Islet of Langerhans (tissue), 1 donor: ENCODE data around the gene ZNF254.
"Not testable (repeated sequence)": the region's sequence is repeated elsewhere in the genome, so short reads cannot be mapped to it uniquely, and the experiment has no call there.

Experiments
- FAIRE-seq: peaks from one replicate; lab custom pipeline; 2011; peaks lifted over from hg19 to GRCh38; lab: Jason Lieb, UNC

The ZNF254 gene

DNA sequence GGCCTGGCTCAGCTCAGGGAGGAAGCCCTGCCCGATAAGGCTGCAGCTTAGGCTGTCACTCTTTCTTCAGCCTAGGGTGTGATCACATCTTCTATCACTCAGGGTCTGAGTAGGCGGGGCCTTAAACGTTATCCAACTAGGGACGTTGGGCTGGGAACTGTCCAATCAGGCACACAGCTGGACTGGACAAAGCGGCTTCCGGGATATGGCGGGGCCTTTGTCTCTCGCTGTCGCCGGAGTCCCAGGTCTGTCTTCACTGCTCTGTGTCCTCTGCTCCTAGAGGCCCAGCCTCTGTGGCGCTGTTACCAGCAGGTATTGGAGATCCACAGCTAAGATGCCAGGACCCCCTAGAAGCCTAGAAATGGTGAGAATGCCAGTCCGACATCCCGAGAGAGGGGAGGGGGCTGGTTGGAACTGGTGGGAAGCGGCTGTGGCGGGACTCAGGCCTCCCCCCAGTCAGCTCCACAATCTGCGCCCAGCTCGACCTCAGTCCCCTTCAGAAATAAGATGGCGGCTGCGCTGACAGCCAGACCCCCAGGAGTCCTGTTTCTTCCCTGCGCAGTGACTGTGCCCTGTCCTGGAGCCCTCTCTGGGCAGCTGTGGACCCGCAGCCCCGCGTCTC lies at the start of gene ZNF254:
TSS of gene ZNF254 (plus strand) at position 214 of the 622 bp plus-strand sequence. CDS start at position 335, 121 bp downstream.
- peak; percentile 93 for FAIRE-seq

DNA sequence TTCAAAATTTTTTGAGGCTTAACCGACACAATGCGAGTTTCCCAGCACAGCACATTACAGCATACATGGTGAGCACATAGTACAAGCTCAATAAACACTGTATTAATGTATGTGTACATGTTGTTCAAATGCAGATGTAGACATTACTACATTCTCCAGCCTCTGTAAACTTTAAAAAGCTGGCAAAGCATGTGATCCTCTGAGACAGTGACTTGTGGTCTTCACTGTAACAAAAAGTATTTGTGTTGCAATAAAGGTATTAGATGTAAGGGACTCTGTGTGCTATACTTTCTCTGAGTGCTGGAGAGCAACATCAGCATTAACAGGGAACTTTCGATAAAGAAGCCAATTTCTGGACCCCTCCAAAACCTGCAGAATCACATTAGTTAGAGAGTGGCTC lies 46.4 kb upstream of the ZNF254 start:
- FAIRE-seq = no peak

DNA sequence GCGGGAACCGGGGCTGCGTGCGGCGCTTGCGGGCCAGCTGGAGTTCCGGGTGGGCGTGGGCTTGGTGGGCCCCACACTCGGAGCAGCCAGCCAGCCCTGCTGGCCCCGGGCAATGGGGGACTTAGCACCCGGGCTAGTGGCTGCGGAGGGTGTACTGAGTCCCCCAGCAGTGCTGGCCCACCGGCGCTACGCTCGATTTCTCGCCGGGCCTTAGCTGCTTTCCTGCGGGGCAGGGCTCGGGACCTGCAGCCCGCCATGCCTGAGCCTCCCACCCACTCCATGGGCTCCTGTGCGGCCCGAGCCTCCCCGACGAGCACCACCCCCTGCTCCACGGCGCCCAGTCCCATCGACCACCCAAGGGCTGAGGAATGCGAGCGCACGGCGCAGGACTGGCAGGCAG lies 45.7 kb upstream of the ZNF254 start:
- not testable (repeated sequence) for FAIRE-seq

DNA sequence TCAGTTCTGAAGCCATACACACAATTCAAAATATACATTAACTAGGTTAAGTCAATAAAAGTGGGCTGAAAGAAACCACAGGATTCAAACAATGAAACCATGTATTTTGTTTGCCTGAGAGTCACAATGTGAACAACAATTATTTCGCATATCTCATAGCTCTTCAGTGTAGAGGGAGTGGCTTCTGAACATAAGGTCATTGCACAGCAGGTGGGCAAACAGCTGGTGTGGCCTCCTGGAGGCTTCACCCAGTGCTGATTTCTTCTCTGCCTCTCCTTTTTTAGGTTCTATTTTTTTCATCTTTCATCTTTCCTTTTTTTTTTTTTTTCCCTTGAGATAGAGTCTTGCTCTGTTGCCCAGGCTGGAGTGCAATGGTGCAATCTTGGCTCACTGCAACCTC lies 40.4 kb upstream of the ZNF254 start:
- FAIRE-seq = no peak

DNA sequence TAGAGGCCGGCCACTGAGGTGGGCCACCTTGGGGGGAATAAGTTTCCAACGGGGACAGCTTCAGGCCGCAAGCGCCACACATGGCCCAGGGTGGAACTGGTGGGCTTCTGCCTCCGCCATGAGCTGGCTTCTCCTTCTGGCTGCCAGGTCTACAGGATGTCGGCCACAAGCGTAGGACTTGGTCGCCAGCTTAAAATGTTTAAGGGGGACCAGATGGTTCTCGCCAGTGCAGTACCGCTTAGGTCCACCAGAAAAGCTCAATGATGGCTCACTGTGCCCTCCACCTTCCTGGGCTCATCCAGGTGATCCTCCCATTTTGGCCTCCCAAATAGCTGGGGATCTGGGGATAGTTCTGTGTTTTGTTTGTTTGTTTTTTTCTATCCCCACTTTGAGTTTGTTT lies 38.7 kb upstream of the ZNF254 start:
- FAIRE-seq = no peak

DNA sequence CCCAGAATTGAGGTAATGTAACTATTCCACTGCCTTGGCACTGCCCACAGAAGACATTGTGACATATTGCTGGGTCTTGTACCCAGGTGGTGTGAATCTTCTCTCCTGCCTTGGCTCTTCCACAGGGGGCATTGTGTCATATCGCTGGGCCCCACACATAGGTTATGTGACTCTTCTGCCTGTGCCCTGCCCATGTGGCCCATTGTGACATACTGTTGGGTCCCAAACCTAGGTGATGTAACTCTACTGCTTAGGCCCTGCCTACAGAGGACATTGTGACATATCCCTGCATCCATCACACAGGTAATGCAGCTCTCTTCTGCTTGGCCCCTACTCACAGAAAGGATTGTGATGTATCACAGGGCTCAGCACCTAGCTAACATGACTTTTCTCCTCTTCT lies 37.5 kb upstream of the ZNF254 start:
- no peak for FAIRE-seq

DNA sequence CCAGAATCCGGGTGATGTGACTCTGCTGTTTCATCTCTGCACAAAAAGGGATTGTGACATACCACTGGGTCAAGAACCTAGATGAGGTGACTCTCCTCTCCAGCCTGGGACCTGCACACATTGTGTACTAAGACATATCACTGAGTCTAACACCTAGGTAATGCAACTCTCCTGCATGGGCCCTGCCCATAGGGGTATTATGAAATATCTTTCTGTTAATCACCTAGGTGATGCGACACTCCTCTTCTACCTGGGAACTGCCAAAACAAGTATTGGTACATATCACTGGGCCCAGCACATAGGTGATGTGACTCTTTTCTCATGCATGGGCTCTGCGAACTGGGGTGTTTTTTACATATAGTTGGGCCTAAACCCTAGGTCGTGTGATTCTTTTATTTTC lies 35.5 kb upstream of the ZNF254 start:
- no peak for FAIRE-seq

DNA sequence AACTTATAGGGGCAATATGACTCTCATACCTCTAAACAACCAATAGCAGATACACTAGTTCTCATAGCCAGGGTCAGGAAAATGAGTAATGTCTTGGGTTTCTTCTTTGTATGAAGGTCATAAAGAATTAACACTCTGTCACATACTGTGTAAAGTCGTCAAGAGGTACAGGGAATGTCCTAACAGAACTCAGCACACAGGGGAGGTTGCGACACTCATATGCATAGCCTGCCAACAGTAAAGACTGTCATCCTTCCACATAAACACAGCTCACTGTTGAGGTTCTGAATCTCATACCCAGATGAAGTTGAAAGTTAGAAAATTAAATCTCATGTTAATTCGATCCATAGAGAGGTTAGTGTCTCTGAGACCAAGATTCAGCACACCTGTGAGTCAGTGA lies 34.2 kb upstream of the ZNF254 start:
- FAIRE-seq = no peak

DNA sequence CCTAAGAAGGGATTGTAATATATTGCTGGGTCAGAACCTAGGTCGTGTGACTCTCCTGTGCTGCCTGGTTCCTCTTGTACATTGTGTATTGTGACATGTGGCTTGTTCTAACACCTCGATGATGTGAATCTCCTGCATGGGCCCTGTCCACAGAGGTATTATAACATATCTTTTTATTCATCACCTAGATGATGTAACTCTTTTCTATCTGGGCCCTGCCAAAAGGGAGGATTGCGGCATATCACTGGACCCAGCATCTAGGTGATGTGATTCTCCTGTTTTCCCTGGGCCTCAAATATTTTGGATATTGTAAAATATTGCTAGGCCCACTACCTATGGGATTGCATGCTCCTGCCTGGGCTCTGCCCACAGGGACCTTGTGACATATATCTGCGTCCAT lies 33.4 kb upstream of the ZNF254 start:
- FAIRE-seq = no peak

DNA sequence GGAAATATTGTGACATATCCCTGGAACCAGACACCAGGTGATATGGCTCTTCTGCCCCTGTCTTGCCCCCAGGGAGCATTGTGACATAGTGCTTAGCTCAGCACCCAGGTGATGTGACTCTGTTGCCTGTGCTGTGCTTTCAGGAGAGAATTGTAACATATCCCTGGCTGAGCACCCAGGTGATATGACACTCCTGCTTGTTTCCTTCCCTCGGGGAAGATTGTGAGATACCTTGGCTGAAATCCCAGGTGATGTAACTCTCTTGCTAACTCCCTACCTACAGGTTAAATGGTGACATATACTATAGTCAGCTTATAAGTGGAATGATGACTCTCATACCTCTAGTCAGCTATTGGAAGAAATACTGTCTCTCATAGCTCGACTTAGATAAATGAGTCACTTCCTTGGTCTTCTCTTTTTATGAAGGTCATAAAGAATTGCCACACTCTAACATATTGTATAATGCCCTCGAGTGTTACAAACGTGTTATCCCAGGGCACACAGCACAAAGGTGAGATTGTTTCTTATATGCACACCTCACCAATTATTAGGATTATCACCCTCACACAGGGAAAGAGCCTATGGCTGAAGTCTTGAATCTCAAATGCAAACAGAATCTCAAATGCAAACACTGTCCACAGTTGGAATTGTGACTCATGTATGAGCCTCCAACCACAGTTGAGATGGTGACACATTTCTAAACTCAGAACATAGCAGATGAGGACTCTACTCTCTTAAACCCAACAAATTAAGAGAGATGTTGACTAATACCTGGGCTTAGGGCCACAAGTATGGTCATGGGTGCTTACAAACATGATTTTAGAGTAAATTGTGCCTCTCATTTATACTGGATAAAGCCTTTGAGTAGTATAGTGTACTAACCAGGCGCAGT lies 32.7 kb upstream of the ZNF254 start:
- FAIRE-seq = no peak

DNA sequence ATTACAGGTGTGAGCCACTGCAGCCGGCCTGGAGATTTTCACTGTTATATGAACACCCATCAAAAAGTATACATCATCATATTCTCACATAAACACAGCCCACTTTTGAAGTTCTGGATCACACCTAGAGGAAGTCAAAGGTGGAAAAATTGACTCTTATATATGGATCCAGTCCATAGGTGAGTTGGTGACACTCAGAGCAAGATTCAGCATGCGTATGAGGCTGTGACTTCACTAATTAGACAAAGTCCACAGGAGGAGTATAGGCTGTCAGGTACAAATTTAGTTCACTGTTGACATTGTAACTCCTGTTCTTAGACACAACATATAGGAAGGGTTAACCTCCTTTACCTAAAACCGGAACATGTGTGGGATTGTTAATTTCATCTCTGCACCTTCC lies 31.4 kb upstream of the ZNF254 start:
- FAIRE-seq = no peak

DNA sequence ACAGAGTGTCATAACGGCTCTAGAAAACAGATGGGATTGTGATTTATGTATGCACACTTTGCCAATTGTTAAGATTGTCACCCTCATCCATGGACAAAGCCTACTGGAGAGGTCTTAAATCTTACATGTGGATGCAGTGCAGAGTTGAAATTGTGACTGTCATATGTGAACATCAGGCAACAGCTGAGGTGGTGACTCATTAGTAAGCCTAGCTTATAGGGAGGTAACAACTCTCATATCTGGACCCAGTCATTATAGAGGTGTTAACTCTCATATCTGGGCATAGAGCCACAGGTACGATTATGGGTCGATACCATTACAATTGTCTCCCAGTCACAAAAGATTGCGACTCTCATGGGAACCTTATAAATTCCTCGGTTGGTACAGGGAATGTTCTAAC lies 29.8 kb upstream of the ZNF254 start:
- FAIRE-seq = no peak

DNA sequence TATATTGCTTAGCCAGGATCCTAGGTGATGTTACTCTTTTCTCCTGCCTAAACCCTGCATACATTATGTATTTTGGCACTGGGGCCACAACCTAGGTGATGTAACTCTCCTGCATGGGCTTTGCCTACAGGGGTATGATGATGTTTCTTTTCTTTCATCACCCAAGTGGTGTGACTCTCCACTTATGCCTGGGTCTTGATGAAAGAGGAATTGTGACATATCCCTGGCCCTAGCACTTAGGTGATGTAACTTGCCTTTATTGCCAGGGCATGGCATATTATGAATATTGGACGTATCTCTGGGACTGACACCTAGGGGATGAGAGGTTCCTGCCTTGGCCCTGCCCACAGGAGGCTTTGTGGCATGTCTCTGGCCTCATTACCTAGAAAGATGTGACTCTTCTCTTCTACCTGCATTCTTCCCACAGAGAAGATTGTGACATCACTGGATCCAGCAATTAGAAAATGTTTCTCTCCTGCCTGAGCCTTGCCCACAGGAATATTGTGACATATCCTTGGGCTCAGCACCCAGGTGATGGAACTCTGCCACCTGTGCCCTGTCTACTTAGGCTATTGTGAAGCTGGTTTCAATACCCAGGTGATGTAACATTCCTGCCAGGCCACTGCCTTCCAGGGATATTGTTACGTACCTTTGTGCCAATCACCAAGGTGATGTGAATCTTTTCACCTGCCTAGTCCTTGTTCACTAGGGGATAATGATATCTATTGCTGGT lies 27.3 kb upstream of the ZNF254 start:
- no peak for FAIRE-seq

DNA sequence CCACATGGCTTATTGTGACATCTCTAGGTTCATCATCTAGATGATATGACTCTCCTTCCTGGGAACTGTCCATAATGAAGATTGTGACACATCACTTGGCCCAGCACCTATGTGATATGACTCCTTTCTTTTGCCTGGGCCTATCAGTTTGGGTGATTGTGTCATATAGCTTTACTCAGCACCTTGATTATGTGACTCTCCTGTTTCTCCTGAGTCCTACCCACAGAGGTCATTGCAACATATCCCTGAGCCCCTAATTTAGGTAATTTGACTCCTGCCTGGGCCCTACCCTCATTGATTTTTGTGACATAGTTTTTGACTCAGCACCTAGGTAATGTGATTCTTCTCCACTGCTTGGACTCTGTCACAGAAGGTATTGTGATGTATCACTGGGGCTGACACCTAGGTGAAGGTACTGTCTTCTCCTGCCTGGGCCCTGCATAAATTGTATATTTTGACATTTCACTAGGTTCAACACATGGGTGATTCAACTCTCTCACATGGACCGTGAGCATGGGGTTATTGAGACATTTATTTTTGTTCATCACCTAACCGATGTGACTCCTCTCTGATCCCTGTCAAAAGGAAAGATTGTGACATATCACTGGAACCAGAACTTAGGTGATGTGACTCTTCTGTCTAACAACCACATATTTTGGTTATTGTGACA lies 26.2 kb upstream of the ZNF254 start:
- no peak for FAIRE-seq

DNA sequence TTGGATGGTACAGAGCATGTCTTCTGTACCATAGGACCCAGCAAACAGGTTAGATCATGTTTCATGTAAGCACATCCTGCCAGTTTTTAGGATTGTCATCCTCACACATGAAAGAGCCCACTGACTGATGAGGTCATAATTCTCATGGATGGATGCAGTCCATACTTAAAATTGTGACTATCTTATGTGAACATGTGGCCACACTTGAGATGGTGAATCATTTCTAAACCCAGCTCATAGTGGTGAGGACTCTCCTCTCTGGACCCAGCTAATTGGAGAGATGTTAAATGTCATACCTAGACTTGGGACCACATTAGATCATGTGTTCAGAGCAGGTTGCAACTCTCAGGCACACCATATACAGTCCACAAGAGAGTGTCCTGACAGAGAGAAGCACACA lies 24.8 kb upstream of the ZNF254 start:
- FAIRE-seq = no peak

DNA sequence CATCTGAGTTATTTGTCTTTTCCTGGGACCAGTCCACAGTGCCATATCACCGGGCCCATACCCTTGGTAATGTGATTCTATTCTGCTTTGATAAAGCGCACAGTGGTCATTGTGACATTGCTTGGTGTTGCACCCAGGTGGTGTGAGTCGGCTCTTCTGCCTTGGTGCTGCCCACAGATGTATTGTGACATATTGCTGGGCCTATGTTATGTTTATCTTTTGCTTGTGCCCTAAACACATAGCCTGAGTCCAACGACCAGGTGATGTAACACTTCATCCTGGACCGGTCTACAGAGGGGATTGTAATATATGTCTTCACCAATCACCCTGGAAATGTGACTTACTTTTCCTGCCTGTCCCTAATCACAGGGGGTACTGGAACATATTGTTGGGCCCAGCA lies 23.7 kb upstream of the ZNF254 start:
- no peak for FAIRE-seq

DNA sequence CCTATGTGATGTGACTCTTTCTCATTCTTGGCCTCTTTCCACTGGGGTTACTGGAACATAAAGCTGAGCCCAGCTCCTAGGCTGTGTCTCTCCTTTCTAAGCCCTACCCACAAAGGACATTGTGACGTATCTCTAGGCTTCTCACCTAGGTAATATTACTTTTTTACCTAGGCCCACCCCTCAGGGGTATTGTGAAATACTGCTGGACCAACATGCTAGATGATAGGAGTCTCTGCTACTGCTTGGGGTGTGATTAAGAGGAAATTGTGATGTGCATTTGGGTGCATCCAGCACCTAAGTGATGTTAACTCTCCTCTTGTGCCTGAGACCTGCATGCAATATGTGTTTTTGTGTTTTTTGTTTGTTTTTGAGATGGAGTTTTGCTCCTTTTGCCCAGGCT lies 22.8 kb upstream of the ZNF254 start:
- no peak for FAIRE-seq

DNA sequence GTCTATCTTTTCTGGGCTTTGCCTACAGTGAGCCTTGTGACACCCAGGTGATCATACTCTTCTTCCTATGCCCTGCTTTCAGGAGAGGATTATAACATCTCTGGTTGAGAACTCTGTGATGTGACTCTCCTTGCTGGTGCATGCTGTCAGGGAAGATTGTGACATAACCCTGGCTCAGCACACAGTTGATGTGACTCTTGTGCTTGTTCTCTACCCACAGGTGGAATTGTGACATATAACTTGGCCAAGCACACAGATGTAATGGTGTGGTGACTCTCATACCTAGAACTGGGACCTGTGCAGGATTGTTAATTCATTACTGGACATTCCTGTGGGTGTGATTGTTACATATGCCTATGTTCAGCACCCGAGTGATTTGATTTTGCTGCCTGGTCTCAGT lies 21.7 kb upstream of the ZNF254 start:
- no peak for FAIRE-seq

DNA sequence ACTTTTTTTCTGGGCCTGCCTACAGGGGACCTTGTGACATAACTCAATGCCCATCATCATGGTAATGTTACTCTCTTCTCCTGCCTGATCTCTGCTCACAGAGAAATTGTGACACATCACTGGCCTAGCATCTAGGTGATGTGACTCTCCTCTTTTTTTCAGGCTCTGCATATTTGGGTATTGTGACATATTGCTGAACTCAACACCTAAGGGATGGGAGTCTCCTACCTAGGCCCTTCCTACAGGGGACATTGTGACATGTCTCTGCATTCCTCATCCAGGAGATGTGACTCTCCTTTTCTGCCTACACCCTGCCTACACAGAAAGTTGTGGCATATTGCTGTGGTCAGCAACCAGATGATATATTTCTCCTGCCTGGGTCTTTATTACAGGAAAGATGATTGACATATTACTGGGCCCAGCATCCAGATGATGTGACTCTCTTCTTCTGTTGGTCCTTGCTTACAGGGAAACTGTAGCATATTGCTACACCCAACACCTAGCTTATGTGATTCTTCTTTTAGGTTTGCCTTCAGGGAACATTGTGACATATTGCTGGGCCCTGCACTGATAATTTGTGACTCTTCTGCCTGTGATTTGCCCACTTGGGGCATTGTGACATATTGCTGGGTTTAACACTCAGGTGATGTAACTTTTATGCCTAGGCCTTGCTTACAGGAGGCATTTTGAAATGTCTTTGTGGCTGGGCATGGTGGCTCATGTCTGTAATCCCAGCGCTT lies 21.0 kb upstream of the ZNF254 start:
- no peak for FAIRE-seq

DNA sequence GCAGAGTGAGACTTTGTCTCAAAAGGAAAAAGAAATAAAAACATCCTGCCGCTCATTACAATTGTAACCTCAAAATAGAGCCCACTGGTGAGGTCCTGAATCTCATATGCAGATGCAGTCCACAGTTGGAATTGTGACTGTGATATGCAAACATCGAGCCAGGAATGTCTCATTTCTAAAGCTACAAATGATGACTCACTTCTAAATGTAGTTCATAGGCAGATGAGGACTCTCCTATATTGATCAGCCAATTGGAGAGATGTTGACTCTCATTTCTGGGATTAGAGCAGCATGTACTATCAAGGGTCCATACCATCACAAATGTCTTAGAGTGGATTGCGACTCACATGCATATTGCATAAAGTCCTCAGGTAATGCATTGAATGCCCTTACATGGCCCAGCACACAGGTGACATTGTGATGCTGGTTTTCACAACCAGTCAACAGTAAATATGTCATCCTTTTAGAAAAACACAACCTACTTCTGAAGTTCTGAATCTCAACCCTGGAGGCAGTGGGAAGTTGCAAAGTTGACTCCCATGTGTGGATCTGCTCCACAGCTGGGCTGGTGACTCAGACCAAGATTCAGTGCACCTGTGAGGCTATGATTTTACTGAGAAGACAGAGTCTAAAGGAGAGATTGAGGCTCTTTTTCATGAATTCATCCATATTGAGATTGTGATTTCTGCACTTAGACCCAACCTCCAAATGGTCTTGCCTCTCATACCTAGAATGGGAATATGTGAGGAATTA lies 16.9 kb upstream of the ZNF254 start:
- FAIRE-seq = no peak

DNA sequence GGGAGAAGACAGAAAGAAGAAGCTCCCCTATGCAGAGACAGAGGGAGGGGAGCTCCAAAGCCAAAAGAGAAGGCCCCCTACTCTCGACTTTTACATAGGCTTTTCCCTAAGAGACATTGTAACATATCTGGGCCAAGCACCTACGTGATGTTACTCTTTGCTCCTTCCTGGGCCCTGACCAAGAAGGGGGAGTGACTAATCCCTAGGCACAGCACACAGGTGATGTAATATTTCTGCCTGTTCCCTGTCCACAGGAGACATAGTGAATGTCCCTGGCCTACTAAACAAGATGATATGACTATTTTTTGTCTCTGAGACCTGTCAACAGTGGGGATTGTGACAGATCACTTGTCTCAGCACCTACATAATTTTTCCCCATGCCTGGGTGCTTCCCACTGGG lies 15.9 kb upstream of the ZNF254 start:
- FAIRE-seq = no peak
